Kidney (tissue), 14 donors: Measurements from ENCODE around the gene ZNF217. TPM values are rescaled to one million over a fixed set of nuclear protein-coding genes. Genes with fewer than 3 reads are reported as not detected.
"Not testable (repeated sequence)": the region's sequence is repeated elsewhere in the genome, so short reads cannot be mapped to it uniquely, and the experiment has no call there.

Experiments
- DNase-seq, 5 donors: peaks; one replicate each; pipeline ENCODE4 v3.0.0-alpha.2; 2013 to 2020
- FAIRE-seq: peaks from 2 replicates; lab custom pipeline; 2012; peaks lifted over from hg19 to GRCh38; lab: Jason Lieb, UNC
- H3K27ac ChIP-seq, 2 donors: one replicate each; pipeline ENCODE4 v1.7.0; 2013; ENCODE audit warnings: low read depth in 2 of 2, low read length in 2 of 2, inconsistent platforms in 1 of 2
- H3K27me3 ChIP-seq: one replicate; pipeline ENCODE4 v1.7.1; 2013; ENCODE audit warnings: low read length, inconsistent platforms; ENCODE audit not compliant: control insufficient read depth, insufficient read depth
- H3K36me3 ChIP-seq, 3 donors: one replicate each; pipeline versions ENCODE4 v1.7.0 to v1.7.1; 2013; ENCODE audit warnings: low read length in 3 of 3, control low read depth in 1 of 3, inconsistent platforms in 1 of 3; ENCODE audit not compliant: insufficient read depth in 3 of 3, control insufficient read depth in 2 of 3
- H3K4me1 ChIP-seq, 3 donors: one replicate each; pipeline versions ENCODE4 v1.7.0 to v1.7.1; 2013; ENCODE audit warnings: low read length in 3 of 3, inconsistent platforms in 1 of 3, low read depth in 1 of 3; ENCODE audit not compliant: control insufficient read depth in 2 of 3, insufficient read depth in 2 of 3
- H3K4me3 ChIP-seq, 3 donors: one replicate each; pipeline versions ENCODE4 v1.7.0 to v1.8.1; 2013; ENCODE audit warnings: low read length in 3 of 3, control low read depth in 1 of 3, inconsistent platforms in 1 of 3
- H3K9ac ChIP-seq, 3 donors: one replicate each; pipeline versions ENCODE4 v1.7.0 to v1.7.1; 2013; ENCODE audit warnings: low read length in 3 of 3, control low read depth in 1 of 3, inconsistent platforms in 1 of 3
- H3K9me3 ChIP-seq, 3 donors: one replicate each; pipeline versions ENCODE4 v1.7.0 to v1.7.1; 2013; ENCODE audit warnings: low read length in 3 of 3, control low read depth in 1 of 3, inconsistent platforms in 1 of 3; ENCODE audit not compliant: control insufficient read depth in 2 of 3, insufficient read depth in 1 of 3
- CTCF ChIP-seq: IDR thresholded peaks from 3 replicates; pipeline ENCODE4 v1.5.1; 2012; ENCODE audit warnings: mild to moderate bottlenecking, moderate library complexity, borderline replicate concordance; ENCODE audit not compliant: insufficient read depth; ENCODE audit errors: extremely low read depth
- intact Hi-C: fragments of 100-400 bp; cut with DNase I; formaldehyde crosslinking; loops from one replicate; pipeline ENCODE4 v1.11.1; 2022
- polyA plus RNA-seq: library from polyadenylated mRNA; stranded (reverse); fragments of 350-450 nt; fragmentation: Illumina TruSeq; extraction: RNeasy Lipid Tissue Mini Kit (QIAGEN cat#74804); gene quantifications from one replicate; pipeline ENCODE4 v1.2.3, GENCODE V29; 2014; ENCODE audit warnings: low read depth, low replicate concordance; ENCODE audit not compliant: insufficient read depth
- total RNA-seq: library from RNA; stranded (reverse); fragmentation: NEBNext Ultra II Directional; extraction: Animal tissue kit (Norgen Biotek cat#: 25700); gene quantifications from one replicate; pipeline ENCODE4 v1.2.1, GENCODE V29; 2021
- donor health status: control.
- donor health status: control.
- donor health status: control.
- donor health status: control.
- donor health status: control.
- donor health status: DM: yes; HTN: yes; CAD: no.
- donor health status: Normal renal cell carcinoma (clear cell type).

The ZNF217 gene
- total and polyA plus RNA-seq, 2 donors from 2014 or later = 5.0 to 60.9 TPM

DNA sequence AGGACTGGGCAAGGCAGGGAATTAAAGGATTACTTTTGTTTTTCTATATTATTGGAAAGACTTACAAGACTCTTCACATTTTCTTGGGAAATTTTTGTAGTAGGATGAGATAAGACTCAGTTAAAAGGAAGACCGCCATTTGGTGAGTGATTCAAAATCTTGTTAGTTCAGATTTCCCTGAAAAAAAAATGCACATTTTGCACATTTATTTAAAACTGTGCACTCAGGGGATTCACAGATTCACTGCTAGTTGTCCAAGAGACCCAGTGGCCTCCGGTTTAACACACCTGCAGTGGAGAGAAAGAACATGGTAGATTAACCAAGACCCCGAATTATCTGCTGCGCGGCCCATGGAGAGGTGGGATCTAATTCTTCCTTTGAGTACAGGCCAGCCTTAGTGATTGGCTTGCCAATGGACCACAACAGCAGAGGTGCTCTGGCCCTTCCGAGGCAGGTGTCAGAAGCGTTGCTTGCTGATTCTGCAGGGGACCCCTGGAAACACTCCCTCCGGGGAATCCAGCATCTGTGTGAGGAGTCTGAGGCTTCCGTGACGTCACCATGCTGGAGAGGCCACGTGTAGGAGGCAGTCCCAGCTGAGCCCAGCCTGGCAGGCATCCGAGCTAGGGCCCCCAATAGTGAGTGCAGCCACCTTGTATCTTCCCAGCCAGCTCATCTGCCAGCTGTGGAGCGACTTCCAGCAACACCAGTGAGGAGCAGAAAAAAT, 68.9 kb downstream of the ZNF217 start:
- FAIRE-seq (no peak), DNase-seq (no peak)

DNA sequence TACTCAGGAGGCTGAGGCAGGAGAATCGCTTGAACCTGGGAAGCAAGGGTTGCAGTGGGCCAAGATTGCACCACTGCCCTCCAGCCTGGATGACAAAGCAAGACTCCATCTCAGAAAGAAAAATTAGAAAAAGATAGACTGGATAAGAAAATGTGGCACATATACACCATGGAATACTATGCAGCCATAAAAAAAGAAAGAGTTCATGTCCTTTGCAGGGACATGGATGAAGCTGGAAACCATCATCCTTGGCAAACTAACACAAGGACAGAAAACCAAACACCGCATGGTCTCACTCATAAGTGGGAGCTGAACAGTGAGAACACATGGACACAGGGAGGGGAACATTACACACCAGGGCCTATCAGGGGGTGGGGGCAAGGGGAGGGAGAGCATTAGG, 70.0 kb downstream of the ZNF217 start:
- H3K4me1 ChIP-seq, H3K9me3 ChIP-seq, H3K9ac ChIP-seq, FAIRE-seq, H3K27ac ChIP-seq, H3K36me3 ChIP-seq, intact Hi-C loops, H3K4me3 ChIP-seq, H3K27me3 ChIP-seq, DNase-seq: not testable (repeated sequence)

More for the DNA sequence above, 68.9 kb downstream of the ZNF217 start:
- H3K4me3 ChIP-seq = no peak overlapping the region
- H3K9ac ChIP-seq = no peak overlapping the region
- intact Hi-C loops = no loop called here
- no peak overlapping the region for H3K27ac ChIP-seq
- no peaks in the 10 kb centered on the region for H3K4me1 ChIP-seq
- TF ChIP-seq CTCF = no peak
- no peaks in the 10 kb centered on the region for H3K36me3 ChIP-seq
- H3K27me3 ChIP-seq = no peaks in the 10 kb centered on the region
- H3K9me3 ChIP-seq = no peaks in the 10 kb centered on the region

GRCh38 chr20:53522696-53523095, 70.9 kb downstream of the ZNF217 start:
- no peak overlapping the region for H3K27ac ChIP-seq
- no peaks in the 10 kb centered on the region for H3K9me3 ChIP-seq
- no peak overlapping the region for H3K4me3 ChIP-seq
- FAIRE-seq (no peak), DNase-seq (no peak)
- intact Hi-C loops = no loop called here
- no peaks in the 10 kb centered on the region for H3K4me1 ChIP-seq
- no peaks in the 10 kb centered on the region for H3K36me3 ChIP-seq
- no peaks in the 10 kb centered on the region for H3K27me3 ChIP-seq
- TF ChIP-seq CTCF = no peak
- no peak overlapping the region for H3K9ac ChIP-seq

GRCh38 chr20:53522026-53522425, 71.6 kb downstream of the ZNF217 start:
- no peaks in the 10 kb centered on the region for H3K4me1 ChIP-seq
- no peaks in the 10 kb centered on the region for H3K27me3 ChIP-seq
- intact Hi-C loops = no loop called here
- no peak for DNase-seq
- H3K9ac ChIP-seq = no peak overlapping the region
- H3K4me3 ChIP-seq = no peak overlapping the region
- no peak for FAIRE-seq
- H3K27ac ChIP-seq = no peak overlapping the region
- TF ChIP-seq CTCF = no peak
- no peaks in the 10 kb centered on the region for H3K9me3 ChIP-seq
- H3K36me3 ChIP-seq = no peaks in the 10 kb centered on the region

- H3K27ac ChIP-seq, H3K36me3 ChIP-seq, H3K9me3 ChIP-seq, H3K27me3 ChIP-seq, intact Hi-C loops, FAIRE-seq, H3K4me1 ChIP-seq, H3K9ac ChIP-seq, H3K4me3 ChIP-seq, DNase-seq: not testable (repeated sequence)
These were observed 72.2 kb downstream of the ZNF217 start for GRCh38 chr20:53521421-53521820.
